Glomerular visceral epithelial cell (primary cell): ENCODE results near the gene SARDH.

ENCODE experiments used
- DNase-seq: peaks from one replicate; pipeline ENCODE4 v3.0.0-alpha.2; 2016; ENCODE audit errors: extremely low spot score

Gene SARDH

GRCh38 chr9:133669182-133669801 lies 68.9 kb downstream of the SARDH start:
- DNase-seq = no peak

- no peak for DNase-seq
Observed at GRCh38 chr9:133667759-133668450, 70.2 kb downstream of the SARDH start.

GRCh38 chr9:133666845-133667244 lies 71.3 kb downstream of the SARDH start:
- no peak for DNase-seq

- no peak for DNase-seq
Observed at GRCh38 chr9:133666387-133666786, 71.8 kb downstream of the SARDH start.

- no peak for DNase-seq
Observed at GRCh38 chr9:133665535-133665934, 72.6 kb downstream of the SARDH start.

- DNase-seq = no peak
Observed at GRCh38 chr9:133665096-133665495, 73.1 kb downstream of the SARDH start.

- no peak for DNase-seq
Observed at GRCh38 chr9:133664173-133665050, 73.7 kb downstream of the SARDH start.

- no peak for DNase-seq
Observed at GRCh38 chr9:133661846-133662540, 76.2 kb downstream of the SARDH start.

GRCh38 chr9:133659516-133659915 lies 78.6 kb downstream of the SARDH start:
- no peak for DNase-seq

- DNase-seq = peak; percentile 39
Observed at GRCh38 chr9:133658442-133659431, 79.4 kb downstream of the SARDH start.

- no peak for DNase-seq
Observed at GRCh38 chr9:133657120-133657661, 81.0 kb downstream of the SARDH start.

GRCh38 chr9:133656211-133657119 lies 81.7 kb downstream of the SARDH start:
- DNase-seq = no peak

GRCh38 chr9:133655701-133656100 lies 82.5 kb downstream of the SARDH start:
- DNase-seq = no peak

- no peak for DNase-seq
Observed at GRCh38 chr9:133654736-133655657, 83.2 kb downstream of the SARDH start.

- no peak for DNase-seq
Observed at GRCh38 chr9:133653638-133654037, 84.5 kb downstream of the SARDH start.

- DNase-seq = no peak
Observed at GRCh38 chr9:133650026-133650425, 88.1 kb downstream of the SARDH start.

GRCh38 chr9:133649194-133649593 lies 89.0 kb downstream of the SARDH start:
- no peak for DNase-seq

- DNase-seq = no peak
Observed at GRCh38 chr9:133647765-133648469, 90.2 kb downstream of the SARDH start.
